ENCODE measurements around the gene KAZN.

Gene KAZN

GRCh38 chr1:15045123-15045522 lies 446.6 kb downstream of the KAZN start:
- no peak for DNase-seq (ENCODE audit: extremely low read depth, insufficient read length)
- TF ChIP-seq CTCF (IDR thresholded peaks at IDR 0.05; ENCODE audit: insufficient read depth, low read length, poor library complexity, severe bottlenecking) = no peak
- H3K27me3 ChIP-seq (replicated peaks; ENCODE audit: control insufficient read depth, insufficient read depth, low read length) = no peaks in the 10 kb centered on the region
- H3K4me3 ChIP-seq (replicated peaks; ENCODE audit: low read depth, low read length) = no peak overlapping the region
- H3K36me3 ChIP-seq (ENCODE audit: control insufficient read depth, insufficient read depth, low read length) = no peaks in the 10 kb centered on the region

GRCh38 chr1:15046487-15047165 lies 448.1 kb downstream of the KAZN start:
- H3K36me3 ChIP-seq (ENCODE audit: control insufficient read depth, insufficient read depth, low read length) = no peaks in the 10 kb centered on the region
- no peaks in the 10 kb centered on the region for H3K27me3 ChIP-seq (replicated peaks; ENCODE audit: control insufficient read depth, insufficient read depth, low read length)
- H3K4me3 ChIP-seq (replicated peaks; ENCODE audit: low read depth, low read length) = no peak overlapping the region
- TF ChIP-seq CTCF (IDR thresholded peaks at IDR 0.05; ENCODE audit: insufficient read depth, low read length, poor library complexity, severe bottlenecking) = peak; percentile 90
- peak; percentile 38 for DNase-seq (ENCODE audit: extremely low read depth, insufficient read length)

GRCh38 chr1:15047237-15047636 lies 448.8 kb downstream of the KAZN start:
- no peak for DNase-seq (ENCODE audit: extremely low read depth, insufficient read length)
- H3K4me3 ChIP-seq (replicated peaks; ENCODE audit: low read depth, low read length) = no peak overlapping the region
- H3K27me3 ChIP-seq (replicated peaks; ENCODE audit: control insufficient read depth, insufficient read depth, low read length) = no peaks in the 10 kb centered on the region
- no peak for TF ChIP-seq CTCF (IDR thresholded peaks at IDR 0.05; ENCODE audit: insufficient read depth, low read length, poor library complexity, severe bottlenecking)
- no peaks in the 10 kb centered on the region for H3K36me3 ChIP-seq (ENCODE audit: control insufficient read depth, insufficient read depth, low read length)

DNA sequence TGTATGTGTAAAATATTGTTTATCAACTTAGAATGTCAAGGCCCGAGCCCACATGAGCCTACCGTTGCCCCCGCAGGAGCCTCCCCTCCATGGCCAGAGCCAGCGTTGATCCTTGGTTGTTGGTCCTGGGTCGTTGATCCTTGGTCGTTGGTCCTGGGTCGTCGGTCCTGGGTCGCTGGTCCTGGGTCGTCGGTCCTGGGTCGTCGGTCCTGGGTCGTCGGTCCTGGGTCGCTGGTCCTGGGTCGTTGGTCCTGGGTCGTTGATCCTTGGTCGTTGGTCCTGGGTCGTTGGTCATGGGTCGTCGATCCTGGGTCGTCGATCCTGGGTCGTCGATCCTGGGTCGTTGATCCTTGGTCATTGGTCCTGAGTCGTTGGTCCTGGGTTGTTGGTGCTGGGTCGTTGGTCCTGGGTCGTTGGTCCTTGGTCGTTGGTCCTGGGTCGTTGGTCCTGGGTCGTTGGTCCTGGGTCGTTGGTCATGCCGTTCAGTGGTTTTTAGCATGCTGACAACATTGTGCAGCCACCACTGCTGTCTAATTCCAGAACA lies 450.0 kb downstream of the KAZN start:
- no peak for TF ChIP-seq CTCF (IDR thresholded peaks at IDR 0.05; ENCODE audit: insufficient read depth, low read length, poor library complexity, severe bottlenecking)
- H3K4me3 ChIP-seq (replicated peaks; ENCODE audit: low read depth, low read length) = no peak overlapping the region
- no peaks in the 10 kb centered on the region for H3K36me3 ChIP-seq (ENCODE audit: control insufficient read depth, insufficient read depth, low read length)
- DNase-seq (ENCODE audit: extremely low read depth, insufficient read length) = no peak
- H3K27me3 ChIP-seq (replicated peaks; ENCODE audit: control insufficient read depth, insufficient read depth, low read length) = no peaks in the 10 kb centered on the region

DNA sequence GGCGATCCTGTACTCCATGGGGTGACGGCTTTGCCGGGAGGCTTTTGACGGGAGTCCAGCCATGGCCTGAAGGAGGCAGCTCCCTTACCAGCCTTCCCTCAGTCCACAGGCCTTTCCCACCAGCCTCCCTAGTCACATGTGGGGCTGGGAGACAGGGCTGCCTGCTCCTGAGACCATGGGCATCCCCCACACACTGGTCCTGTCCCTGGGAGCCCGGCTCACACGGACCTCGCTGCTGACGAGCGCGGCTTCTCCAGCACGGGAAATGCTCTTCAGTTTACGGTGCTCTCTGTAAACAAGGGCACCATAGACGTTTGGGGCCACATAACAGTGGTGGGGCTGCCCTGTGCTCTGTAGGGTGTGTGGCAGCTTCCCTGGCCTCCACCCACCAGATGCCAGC lies 450.6 kb downstream of the KAZN start:
- no peaks in the 10 kb centered on the region for H3K27me3 ChIP-seq (replicated peaks; ENCODE audit: control insufficient read depth, insufficient read depth, low read length)
- TF ChIP-seq CTCF (IDR thresholded peaks at IDR 0.05; ENCODE audit: insufficient read depth, low read length, poor library complexity, severe bottlenecking) = no peak
- H3K36me3 ChIP-seq (ENCODE audit: control insufficient read depth, insufficient read depth, low read length) = no peaks in the 10 kb centered on the region
- no peak for DNase-seq (ENCODE audit: extremely low read depth, insufficient read length)
- no peak overlapping the region for H3K4me3 ChIP-seq (replicated peaks; ENCODE audit: low read depth, low read length)
